HG02970 (cell line): ENCODE results near the gene OR2T33.
"Not testable (repeated sequence)": the region's sequence is repeated elsewhere in the genome, so short reads cannot be mapped to it uniquely, and the experiment has no call there.

ENCODE experiments used
- ATAC-seq: cut with Tn5 transposase; IDR thresholded peaks from one replicate; pipeline ENCODE4 v1.9.1; 2021; ENCODE audit warnings: mild to moderate bottlenecking, moderate library complexity, moderate number of reproducible peaks; ENCODE audit not compliant: unreplicated experiment, low FRiP score

Gene OR2T33

DNA sequence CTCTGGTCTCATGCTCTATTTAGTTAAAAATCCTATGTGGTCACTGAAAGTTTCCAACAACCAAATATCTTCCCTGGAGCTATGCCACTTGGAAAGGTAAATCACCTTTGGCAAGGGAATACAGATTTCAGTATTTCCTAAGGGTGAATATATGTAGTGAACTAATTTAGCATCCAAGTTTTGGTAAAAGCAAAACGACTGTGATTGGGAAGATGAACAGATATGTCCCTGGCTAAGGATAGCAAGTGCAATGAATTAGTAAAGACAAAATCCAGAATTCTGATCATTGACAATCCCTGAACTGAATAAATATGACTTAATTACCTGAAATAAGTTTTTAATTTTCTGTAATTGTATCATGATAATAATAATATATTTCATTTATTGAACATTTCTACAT lies at the start of gene OR2T33:
Gene OR2T33 (minus strand): TSS at position 101 of the 400 bp plus-strand sequence. CDS start 4,162 bp downstream, outside the sequence.
- ATAC-seq: no peak

GRCh38 chr1:248324468-248324867 lies 46.7 kb upstream of the OR2T33 start, which contains the start of gene OR2M7:
OR2M7 (minus strand) TSS chr1:248324568; CDS start chr1:248324568, 0 bp downstream.
- no peak for ATAC-seq

DNA sequence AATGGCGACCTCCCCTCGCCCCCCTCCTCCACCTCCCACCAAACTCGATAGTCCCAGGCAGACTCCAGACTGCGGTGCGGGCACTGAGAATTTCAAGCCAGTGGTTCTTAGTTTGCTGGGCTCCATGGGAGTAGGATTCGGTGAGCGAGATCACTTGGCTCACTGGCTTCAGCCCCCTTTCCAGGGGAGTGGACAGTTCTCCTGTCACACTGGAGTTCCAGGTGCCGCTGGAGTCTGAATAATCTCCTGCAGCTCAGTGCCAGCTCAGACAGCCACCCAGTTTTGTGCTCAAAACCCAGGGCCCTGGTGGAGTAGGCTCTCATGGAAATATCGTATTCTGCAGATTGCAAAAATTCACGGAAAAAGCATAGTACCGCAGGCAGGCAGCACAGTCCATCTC lies 39.0 kb upstream of the OR2T33 start:
- no peak for ATAC-seq

DNA sequence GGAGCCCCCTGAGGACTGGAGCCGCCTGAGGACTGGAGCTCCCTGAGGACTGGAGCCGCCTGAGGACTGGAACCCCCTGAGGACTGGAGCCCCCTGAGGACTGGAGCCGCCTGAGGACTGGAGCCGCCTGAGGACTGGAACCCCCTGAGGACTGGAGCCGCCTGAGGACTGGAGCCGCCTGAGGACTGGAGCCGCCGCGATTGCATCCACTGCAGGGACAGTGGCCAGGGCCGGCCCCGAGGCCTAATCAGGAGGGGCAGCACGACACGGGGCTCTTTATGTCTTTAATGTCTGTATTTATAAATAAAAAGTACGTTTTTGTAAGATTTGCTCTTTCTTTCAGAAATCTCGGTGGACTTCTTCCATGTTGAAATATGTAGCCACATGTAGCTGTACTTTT lies 29.0 kb upstream of the OR2T33 start:
- ATAC-seq: not testable (repeated sequence)

DNA sequence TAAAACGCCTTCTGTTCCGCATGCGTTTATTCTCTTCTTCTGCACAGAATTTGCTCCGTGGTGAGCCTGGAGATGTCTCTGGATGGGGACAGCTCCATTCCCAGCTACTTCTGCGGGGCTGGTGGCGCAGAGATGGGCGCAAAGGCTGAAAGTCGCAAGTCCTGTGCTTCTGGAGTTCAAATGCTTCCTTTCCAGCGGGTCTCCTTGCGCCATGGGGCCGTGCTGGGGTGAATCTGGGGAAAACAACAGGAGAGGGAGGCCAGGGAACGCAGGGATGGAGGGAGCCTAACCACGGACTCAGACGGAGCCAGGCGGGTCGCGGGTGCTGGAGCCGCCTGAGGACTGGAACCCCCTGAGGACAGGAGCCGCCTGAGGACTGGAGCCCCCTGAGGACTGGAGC lies 28.3 kb upstream of the OR2T33 start:
- no peak for ATAC-seq

GRCh38 chr1:248305672-248306071 lies 27.9 kb upstream of the OR2T33 start:
- ATAC-seq: not testable (repeated sequence)

- ATAC-seq: no peak
Observed at GRCh38 chr1:248303324-248303723, 25.5 kb upstream of the OR2T33 start, which contains the start of gene OR2T12. OR2T12 (minus strand) TSS chr1:248303424; CDS start chr1:248295578, 7,846 bp downstream.

DNA sequence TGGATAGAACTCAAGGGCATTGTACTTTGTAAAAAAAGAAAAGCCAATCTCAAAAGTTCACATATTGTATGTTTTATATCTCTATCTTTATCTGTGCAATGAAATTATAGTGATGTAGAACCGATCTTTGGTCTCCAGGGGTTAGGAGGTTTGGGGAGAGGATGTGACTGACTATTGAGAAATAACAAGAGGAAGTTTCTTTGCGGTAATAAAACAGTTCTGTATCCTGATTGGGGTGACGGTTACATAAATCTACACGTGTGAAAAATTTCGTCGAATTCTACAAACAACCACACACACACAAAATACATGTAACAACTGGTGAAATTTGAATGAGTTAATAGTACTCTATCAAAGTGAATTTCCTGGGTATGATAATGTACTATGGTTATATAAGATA lies 10.6 kb upstream of the OR2T33 start:
- no peak for ATAC-seq

DNA sequence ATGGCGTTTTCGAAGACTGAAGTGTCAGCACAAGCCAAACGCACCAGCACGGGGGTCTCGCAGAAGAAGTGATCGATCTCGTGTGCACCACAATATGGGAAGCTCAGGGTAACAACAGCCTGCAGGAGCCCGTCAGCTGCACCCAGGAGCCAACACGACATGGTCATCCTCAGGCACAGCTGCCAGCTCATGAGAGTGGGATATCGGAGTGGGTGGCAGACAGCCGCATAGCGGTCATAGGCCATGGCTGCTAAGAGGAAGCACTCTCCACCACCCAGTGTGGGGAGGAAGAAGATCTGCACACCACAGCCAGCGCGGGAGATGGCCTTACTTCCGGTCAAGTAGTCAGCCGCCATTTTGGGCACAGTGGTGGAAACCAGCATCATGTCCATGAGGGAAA lies 4.6 kb downstream of the OR2T33 start:
- not testable (repeated sequence) for ATAC-seq

GRCh38 chr1:248268178-248268577 lies 9.6 kb downstream of the OR2T33 start:
- ATAC-seq: no peak

DNA sequence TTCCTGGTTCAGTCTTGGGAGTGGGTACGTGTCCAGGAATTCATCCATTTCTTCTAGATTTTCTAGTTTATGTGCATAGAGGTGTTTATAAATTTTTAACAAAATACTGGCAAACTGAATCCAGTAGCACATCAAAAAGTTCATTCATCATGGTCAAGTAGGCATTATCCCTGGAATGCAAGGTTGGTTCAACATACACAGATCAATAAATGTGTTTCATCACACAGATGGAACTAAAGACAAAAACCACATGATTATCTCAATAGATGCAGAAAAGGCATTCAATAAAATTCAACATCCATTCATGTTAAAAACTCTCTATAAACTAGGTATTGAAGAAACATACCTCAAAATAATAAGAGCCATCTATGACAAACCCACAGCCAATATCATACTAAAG lies 18.5 kb downstream of the OR2T33 start:
- not testable (repeated sequence) for ATAC-seq

DNA sequence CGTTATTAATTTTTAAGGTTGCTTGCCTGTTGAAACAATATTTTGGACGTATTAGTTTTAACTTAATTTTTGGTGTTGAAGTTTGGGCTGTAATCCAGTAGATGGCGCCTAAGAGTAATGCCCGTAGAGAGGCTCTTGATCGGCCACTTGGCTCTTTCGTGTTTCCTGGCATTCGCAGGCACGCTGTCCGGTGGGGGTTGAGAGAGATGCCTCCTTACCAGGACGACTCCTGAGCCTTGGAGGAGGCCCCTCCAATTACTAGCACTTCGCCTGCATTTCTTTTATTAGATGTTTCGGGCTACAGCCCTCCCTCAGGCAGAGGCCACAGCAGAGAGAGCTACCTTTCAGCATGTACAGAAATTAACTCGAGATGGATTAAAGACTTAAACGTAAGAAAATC lies 34.6 kb downstream of the OR2T33 start:
- peak; percentile 85 for ATAC-seq

DNA sequence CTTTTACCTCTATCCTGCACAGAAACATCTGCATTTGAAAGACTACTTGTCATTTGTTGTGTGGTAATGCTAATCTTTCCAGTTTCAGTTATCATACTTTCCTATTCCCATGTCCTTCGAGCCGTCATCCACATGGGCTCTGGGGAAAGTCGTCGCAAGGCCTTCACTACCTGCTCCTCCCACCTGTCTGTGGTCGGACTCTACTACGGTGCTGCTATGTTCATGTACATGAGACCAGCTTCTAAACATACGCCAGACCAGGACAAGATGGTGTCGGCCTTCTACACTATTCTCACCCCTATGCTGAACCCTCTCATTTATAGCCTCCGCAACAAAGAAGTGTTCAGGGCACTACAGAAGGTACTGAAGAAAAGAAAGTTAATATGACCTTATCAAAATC lies 38.3 kb downstream of the OR2T33 start:
- ATAC-seq: no peak

GRCh38 chr1:248231117-248231516 lies 46.7 kb downstream of the OR2T33 start, which contains the start of gene OR2M4:
OR2M4 (plus strand) TSS chr1:248231417; CDS start chr1:248238929, 7,512 bp downstream.
- ATAC-seq: no peak

GRCh38 chr1:248229360-248229908 lies 48.3 kb downstream of the OR2T33 start:
- ATAC-seq: no peak

- ATAC-seq: no peak
Observed at GRCh38 chr1:248225537-248225936, 52.2 kb downstream of the OR2T33 start.
